CD14-positive monocyte (primary cell): ENCODE measurements around the gene RAB3GAP1. TPM values are rescaled to one million over a fixed set of nuclear protein-coding genes. Genes with fewer than 3 reads are reported as not detected.

ENCODE experiments used
- DNase-seq, 3 donors: peaks; one replicate each; pipeline ENCODE4 v3.0.0-alpha.2; 2011 to 2022
- H2AFZ ChIP-seq: 2 replicates; pipeline ENCODE4 v1.6.0; 2012; ENCODE audit warnings: mild to moderate bottlenecking, low read depth, low read length, inconsistent platforms; ENCODE audit not compliant: insufficient read depth, poor library complexity, severe bottlenecking
- H3K27ac ChIP-seq, 2 donors: 1 replicate in 1 of 2; 2 replicates in 1 of 2; pipeline ENCODE4 v1.5.1; 2012 to 2013; ENCODE audit warnings: low read length in 2 of 2, control low read depth in 1 of 2, inconsistent platforms in 1 of 2, low read depth in 1 of 2, mild to moderate bottlenecking in 1 of 2
- H3K27me3 ChIP-seq, 2 donors: one replicate each; pipeline versions ENCODE4 v1.6.0 to v1.6.1; 2011 to 2013; ENCODE audit warnings: low read length in 2 of 2; ENCODE audit not compliant: control insufficient read depth in 2 of 2, insufficient read depth in 2 of 2
- H3K36me3 ChIP-seq, 2 donors: replicated peaks in 1 of 2; 1 replicate in 1 of 2; 2 replicates in 1 of 2; pipeline versions ENCODE4 v1.5.1 to v1.6.1; 2012 to 2013; ENCODE audit warnings: low read length in 2 of 2, control low read depth in 1 of 2, inconsistent platforms in 1 of 2, mild to moderate bottlenecking in 1 of 2; ENCODE audit not compliant: insufficient read depth in 2 of 2, control insufficient read depth in 1 of 2
- H3K4me1 ChIP-seq, 2 donors: 1 replicate in 1 of 2; 2 replicates in 1 of 2; pipeline versions ENCODE4 v1.5.1 to v1.6.1; 2012 to 2013; ENCODE audit warnings: low read length in 2 of 2, control low read depth in 1 of 2, inconsistent platforms in 1 of 2, mild to moderate bottlenecking in 1 of 2, moderate library complexity in 1 of 2; ENCODE audit not compliant: insufficient read depth in 2 of 2, control insufficient read depth in 1 of 2
- H3K4me2 ChIP-seq: replicated peaks from 2 replicates; pipeline ENCODE3; 2012; ENCODE audit warnings: low read length, moderate library complexity, mild to moderate bottlenecking; ENCODE audit not compliant: poor library complexity, severe bottlenecking; ENCODE audit errors: extremely low read depth
- H3K4me3 ChIP-seq, 3 experiments: fragments of 200-600 bp in 1 of 3; sonication (generic) in 1 of 3; replicated peaks in 1 of 3; 1 replicate in 2 of 3; 2 replicates in 1 of 3; pipeline ENCODE4 v1.5.1; 2011 to 2013; ENCODE audit warnings: low read length in 3 of 3, mild to moderate bottlenecking in 3 of 3, control low read depth in 2 of 3, low read depth in 2 of 3, inconsistent platforms in 1 of 3, moderate library complexity in 1 of 3
- H3K79me2 ChIP-seq: 2 replicates; pipeline ENCODE4 v1.6.0; 2012; ENCODE audit warnings: mild to moderate bottlenecking, control low read depth, inconsistent platforms, low read length, moderate library complexity; ENCODE audit not compliant: insufficient read depth
- H3K9ac ChIP-seq: 2 replicates; pipeline ENCODE4 v1.6.0; 2017; ENCODE audit warnings: low read length, mild to moderate bottlenecking; ENCODE audit not compliant: insufficient read depth, poor library complexity, severe bottlenecking
- H3K9me3 ChIP-seq, 2 donors: replicated peaks in 1 of 2; 1 replicate in 1 of 2; 2 replicates in 1 of 2; pipeline versions ENCODE4 v1.5.1 to v1.6.1; 2012 to 2013; ENCODE audit warnings: low read length in 2 of 2, control low read depth in 1 of 2; ENCODE audit not compliant: control insufficient read depth in 1 of 2, insufficient read depth in 1 of 2
- H4K20me1 ChIP-seq: 2 replicates; pipeline ENCODE4 v1.6.0; 2012; ENCODE audit warnings: mild to moderate bottlenecking, low read length, control low read depth, moderate library complexity; ENCODE audit not compliant: insufficient read depth
- H3K27ac Mint-ChIP-seq, 7 donors: one replicate each; pipeline ENCODE4 v1.8.0; 2020; ENCODE audit warnings: mild to moderate bottlenecking in 7 of 7, mixed read lengths in 7 of 7, moderate library complexity in 6 of 7, inconsistent platforms in 2 of 7
- H3K27me3 Mint-ChIP-seq, 3 donors: one replicate each; pipeline ENCODE4 v1.8.0; 2021 to 2022; ENCODE audit warnings: low read depth in 3 of 3, mild to moderate bottlenecking in 3 of 3, mixed read lengths in 3 of 3, moderate library complexity in 3 of 3, inconsistent platforms in 1 of 3
- H3K36me3 Mint-ChIP-seq, 2 donors: one replicate each; pipeline ENCODE4 v1.8.0; 2020; ENCODE audit warnings: mixed read lengths in 2 of 2, inconsistent platforms in 1 of 2, mild to moderate bottlenecking in 1 of 2
- H3K4me1 Mint-ChIP-seq: one replicate; pipeline ENCODE4 v1.8.0; 2020; ENCODE audit warnings: mild to moderate bottlenecking, mixed read lengths
- H3K4me3 Mint-ChIP-seq, 2 donors: one replicate each; pipeline ENCODE4 v1.8.0; 2020; ENCODE audit warnings: mild to moderate bottlenecking in 2 of 2, mixed read lengths in 2 of 2, moderate library complexity in 1 of 2
- H3K9me3 Mint-ChIP-seq, 7 donors: one replicate each; pipeline ENCODE4 v1.8.0; 2020 to 2022; ENCODE audit warnings: mixed read lengths in 7 of 7, mild to moderate bottlenecking in 6 of 7, moderate library complexity in 6 of 7, inconsistent platforms in 2 of 7
- WGBS: methylation state at CpG from one replicate; pipeline ENCODE4 v1.1.5; 2013; ENCODE audit warnings: missing lambda C conversion rate; ENCODE audit not compliant: insufficient coverage; 5-methylcytosine and 5-hydroxymethylcytosine counted together
- intact Hi-C, 2 donors: fragments of 100-400 bp; cut with micrococcal nuclease; formaldehyde crosslinking; loops; one replicate each; pipeline versions ENCODE4 v1.15.0 to v1.15.1; 2023
- polyA plus RNA-seq, 3 donors: library from polyadenylated mRNA; depleted of rRNA in 1 of 3; unstranded in 2 of 3; stranded (reverse) in 1 of 3; fragments of 300-500 nt in 2 of 3; fragments of >200 nt in 1 of 3; fragmentation: Illumina TruSeq in 2 of 3; gene quantifications; 1 replicate in 2 of 3; 2 replicates in 1 of 3; pipeline ENCODE4 v1.2.3, GENCODE V29; 2012 to 2021
- TF ChIP-seq, protein P1 (sequence below): fragments of 200-600 bp; IDR thresholded peaks from one replicate; pipeline ENCODE4 v1.8.0; 2022; ENCODE audit warnings: antibody characterized with exemption, mild to moderate bottlenecking

The RAB3GAP1 gene
- polyA plus RNA-seq, 3 donors: 8.0 to 17.4 (median 11.3) TPM

GRCh38 chr2:135011633-135012032, 40.5 kb upstream of the RAB3GAP1 start:
- TF ChIP-seq, protein P1, sequence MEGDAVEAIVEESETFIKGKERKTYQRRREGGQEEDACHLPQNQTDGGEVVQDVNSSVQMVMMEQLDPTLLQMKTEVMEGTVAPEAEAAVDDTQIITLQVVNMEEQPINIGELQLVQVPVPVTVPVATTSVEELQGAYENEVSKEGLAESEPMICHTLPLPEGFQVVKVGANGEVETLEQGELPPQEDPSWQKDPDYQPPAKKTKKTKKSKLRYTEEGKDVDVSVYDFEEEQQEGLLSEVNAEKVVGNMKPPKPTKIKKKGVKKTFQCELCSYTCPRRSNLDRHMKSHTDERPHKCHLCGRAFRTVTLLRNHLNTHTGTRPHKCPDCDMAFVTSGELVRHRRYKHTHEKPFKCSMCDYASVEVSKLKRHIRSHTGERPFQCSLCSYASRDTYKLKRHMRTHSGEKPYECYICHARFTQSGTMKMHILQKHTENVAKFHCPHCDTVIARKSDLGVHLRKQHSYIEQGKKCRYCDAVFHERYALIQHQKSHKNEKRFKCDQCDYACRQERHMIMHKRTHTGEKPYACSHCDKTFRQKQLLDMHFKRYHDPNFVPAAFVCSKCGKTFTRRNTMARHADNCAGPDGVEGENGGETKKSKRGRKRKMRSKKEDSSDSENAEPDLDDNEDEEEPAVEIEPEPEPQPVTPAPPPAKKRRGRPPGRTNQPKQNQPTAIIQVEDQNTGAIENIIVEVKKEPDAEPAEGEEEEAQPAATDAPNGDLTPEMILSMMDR: no peak
- no peak overlapping the region for H2AFZ ChIP-seq
- no peak overlapping the region for H3K4me3 ChIP-seq
- peaks cover 0 to 2% (median 0%) of the 10 kb centered on the region in 7 donors for H3K9me3 Mint-ChIP-seq
- no peaks in the 10 kb centered on the region for H3K27me3 ChIP-seq
- no peaks in the 10 kb centered on the region for H4K20me1 ChIP-seq
- DNase-seq: no peak
- H3K27ac Mint-ChIP-seq: no peak overlapping the region
- H3K9ac ChIP-seq: no peak overlapping the region
- no peaks in the 10 kb centered on the region for H3K79me2 ChIP-seq
- H3K36me3 ChIP-seq: no peaks in the 10 kb centered on the region
- no peak overlapping the region for H3K4me2 ChIP-seq
- no peaks in the 10 kb centered on the region for H3K36me3 Mint-ChIP-seq
- no peak overlapping the region for H3K27ac ChIP-seq
- H3K4me1 Mint-ChIP-seq: no peaks in the 10 kb centered on the region
- H3K4me3 Mint-ChIP-seq: no peak overlapping the region
- no peaks in the 10 kb centered on the region for H3K4me1 ChIP-seq
- H3K27me3 Mint-ChIP-seq: peaks cover 0 to 10% (median 2%) of the 10 kb centered on the region in 3 donors
- intact Hi-C loops: no loop called here
- H3K9me3 ChIP-seq: no peaks in the 10 kb centered on the region

DNA sequence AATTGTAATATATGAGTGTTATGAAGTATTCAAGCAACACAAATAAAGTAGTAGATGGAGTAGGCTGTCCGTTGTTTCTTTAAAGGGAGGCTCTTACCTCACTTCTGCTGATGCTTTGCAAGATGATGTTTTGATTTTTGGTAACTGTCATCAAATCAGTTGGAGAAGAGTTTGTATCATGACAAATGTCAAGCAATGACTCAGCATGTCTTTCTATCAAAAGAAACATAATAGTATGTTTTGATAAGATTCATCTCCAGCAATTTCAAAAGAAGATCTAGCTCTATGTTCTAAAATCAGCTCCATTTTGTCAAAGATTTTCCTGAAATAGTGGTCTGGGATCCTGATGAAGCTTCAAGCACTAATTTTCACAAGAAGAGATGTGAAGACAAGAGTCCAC, 30.5 kb upstream of the RAB3GAP1 start:
- WGBS: no CpG with 5 or more reads among the region's 1 CpG
- Mint-ChIP-seq H3K9me3 (peaks cover 3 to 12% (median 6%) of the 10 kb centered on the region in 7 donors), H3K27me3 (peaks cover 0 to 2% (median 0%) of the 10 kb centered on the region in 3 donors), H3K4me3 (no peak overlapping the region), H3K27ac (no peak overlapping the region), H3K36me3 (no peaks in the 10 kb centered on the region), H3K4me1 (no peaks in the 10 kb centered on the region)
- TF ChIP-seq, protein P1: no peak
- DNase-seq: no peak
- no peaks in the 10 kb centered on the region for H3K4me1 ChIP-seq
- no peaks in the 10 kb centered on the region for H3K27me3 ChIP-seq
- H3K9ac ChIP-seq: no peak overlapping the region
- no peaks in the 10 kb centered on the region for H3K79me2 ChIP-seq
- intact Hi-C loops: no loop called here
- no peak overlapping the region for H3K27ac ChIP-seq
- H3K4me3 ChIP-seq: no peak overlapping the region
- H2AFZ ChIP-seq: no peak overlapping the region
- no peak overlapping the region for H3K4me2 ChIP-seq
- H4K20me1 ChIP-seq: no peaks in the 10 kb centered on the region
- no peaks in the 10 kb centered on the region for H3K36me3 ChIP-seq
- peaks cover 0 to 6% of the 10 kb centered on the region in 2 donors for H3K9me3 ChIP-seq
